ENCODE results near the gene PAX6.

The PAX6 gene

DNA sequence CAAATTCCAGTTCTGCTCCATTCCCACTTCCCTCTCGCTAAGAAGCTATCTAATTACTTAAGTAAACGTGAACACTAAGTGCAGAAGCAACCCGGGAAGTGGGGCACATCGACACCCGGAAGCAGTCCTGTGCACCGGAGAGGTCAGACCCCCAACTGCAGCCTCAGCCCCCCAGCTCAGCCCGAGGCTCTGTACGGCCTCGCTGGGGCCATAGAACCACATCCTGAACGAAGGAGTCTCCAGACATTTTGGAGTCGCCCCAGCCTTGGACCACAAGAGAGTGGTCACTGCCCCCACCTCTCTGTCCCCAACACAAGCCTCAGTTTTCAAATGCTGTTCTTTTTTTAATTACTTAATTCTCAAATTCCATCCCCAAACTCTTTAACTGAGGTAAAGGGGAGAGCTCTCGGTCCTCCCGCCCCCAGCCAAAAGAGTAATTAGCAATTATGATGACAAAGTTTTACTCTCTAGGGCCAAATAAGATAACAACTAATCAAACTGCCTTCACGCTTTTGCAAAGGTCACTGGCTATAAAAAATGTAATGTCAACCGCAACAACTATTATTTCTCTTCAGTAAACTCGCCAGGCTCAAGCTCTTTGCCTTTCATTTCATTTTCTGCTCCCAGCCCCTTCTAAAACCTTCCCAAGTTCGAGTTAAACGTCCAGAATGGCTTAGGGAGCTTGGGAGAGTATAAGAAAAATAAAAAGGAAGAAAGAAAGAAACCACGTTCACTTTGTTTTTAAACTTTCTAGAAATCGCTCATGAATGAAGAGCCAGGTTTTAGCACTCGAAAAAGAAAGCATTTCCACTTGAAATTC lies 2.2 kb downstream of the PAX6 start:
- no peak for DNase-seq (ENCODE audit: low read depth)

DNA sequence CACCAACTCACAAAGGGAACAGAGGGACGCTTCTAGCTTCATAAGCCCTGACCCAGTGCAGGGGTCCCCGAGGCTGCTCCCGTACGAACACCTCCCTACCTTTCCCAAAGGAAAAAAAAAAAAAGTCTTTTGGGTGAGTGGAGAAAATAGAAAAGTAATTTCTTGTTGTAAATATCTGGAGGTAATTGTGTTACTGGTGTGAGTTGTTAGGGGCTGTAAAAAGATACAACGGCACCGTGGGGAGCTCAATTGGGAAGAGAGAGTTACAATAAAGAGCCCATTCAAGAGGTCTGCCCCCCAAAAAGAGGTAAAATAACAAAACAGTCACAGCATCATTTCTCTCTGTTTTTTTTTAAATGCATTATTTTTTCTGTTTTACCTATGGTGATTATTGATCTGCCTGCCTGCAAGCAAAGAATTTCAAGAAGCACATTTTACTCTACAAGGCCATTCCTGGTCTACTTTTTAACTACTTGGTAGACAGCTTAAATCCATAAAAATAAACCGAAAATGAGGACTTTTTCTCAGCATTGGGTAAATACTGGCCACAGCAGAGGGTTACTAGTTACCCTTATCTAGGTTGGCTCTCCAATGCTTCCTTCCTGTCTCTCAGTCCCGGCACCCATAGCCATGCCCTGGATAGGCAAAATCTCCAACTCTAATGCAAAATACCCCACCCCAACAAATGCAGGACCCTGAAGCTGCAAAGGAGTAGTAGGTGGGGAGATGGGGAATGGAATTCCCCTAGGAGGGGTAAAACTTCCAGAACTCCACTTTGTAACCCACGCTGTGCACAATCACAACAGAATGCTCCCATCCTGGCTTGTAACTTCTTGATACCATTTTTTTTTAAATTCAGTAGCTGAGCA lies 3.1 kb downstream of the PAX6 start:
- no peak for DNase-seq (ENCODE audit: low read depth)

DNA sequence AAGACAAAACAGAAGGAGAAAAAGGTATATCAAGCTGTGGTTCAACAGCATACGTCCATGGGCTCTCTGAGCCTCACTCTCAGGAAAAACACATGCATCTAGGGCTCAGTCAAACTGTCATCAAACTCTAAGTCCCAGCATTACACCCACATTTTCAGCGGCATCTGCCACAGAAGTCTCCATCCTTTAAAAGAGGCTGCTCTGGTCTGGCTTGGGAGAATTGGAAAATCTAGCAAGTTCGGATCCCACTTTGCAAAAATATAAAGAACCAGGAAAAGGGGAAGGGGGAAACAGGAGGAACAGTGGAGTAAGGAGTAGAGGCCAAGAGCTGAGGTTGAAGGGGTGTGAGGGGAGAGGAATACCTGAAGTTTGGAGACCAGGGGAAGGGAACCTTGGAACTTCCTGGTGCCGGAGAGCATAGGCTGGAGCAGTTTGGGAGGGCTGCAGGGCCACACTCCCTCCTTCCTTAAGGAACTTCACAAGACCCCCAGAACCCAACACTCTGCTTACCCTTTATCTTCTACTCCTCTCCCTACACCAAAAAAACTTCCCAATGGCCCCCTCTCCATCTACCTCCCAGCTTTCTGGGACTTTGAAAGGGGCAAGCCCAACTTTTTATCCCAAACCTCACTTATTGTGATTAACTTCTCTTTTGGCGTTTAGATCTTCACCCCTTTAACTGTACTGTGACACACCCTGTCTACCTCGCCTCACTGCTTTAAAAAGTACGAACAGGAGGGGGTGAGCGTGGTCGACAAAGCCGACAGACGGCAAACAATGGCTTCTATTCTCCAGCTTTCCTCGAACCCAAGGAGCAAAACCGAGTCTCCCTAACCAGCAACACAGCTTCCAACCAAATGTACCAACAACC lies 4.0 kb downstream of the PAX6 start:
- DNase-seq (ENCODE audit: low read depth), result no peak

DNA sequence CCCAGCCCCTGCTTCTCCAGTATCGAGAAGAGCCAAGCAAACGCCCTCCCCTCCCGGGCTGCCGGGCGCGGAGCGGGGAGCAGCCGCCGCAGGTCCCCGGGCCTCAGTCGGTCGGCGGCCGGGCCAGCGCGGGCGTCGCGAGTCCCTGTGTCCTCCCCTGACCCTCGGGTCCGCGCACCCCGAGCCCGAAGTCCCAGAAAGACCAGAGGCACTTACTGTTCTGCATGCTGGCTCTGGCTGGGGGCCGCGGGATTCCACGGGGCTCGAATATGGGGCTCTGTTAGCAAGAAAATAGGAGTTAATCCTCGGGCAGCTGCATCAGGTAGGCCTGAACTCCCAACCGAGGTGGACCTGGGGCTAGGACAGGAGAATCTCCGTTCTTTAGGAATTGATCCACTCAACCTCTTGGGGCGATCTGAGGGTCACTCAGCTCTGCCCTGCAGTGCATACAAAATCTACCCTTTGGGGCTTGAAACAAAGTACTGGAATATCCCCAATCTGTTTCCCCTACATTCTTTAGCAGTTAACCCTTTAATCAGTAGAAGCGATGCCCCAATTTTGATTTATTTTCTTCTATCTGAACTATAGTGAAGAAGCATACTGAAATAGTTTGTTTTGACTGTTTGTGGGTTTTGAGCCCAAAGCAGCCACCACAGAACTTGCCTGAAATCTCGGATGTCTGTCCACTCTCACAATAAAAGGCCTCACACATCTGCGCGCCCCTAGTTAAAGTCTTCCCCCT lies 4.8 kb downstream of the PAX6 start:
- no peak for DNase-seq (ENCODE audit: low read depth)

DNA sequence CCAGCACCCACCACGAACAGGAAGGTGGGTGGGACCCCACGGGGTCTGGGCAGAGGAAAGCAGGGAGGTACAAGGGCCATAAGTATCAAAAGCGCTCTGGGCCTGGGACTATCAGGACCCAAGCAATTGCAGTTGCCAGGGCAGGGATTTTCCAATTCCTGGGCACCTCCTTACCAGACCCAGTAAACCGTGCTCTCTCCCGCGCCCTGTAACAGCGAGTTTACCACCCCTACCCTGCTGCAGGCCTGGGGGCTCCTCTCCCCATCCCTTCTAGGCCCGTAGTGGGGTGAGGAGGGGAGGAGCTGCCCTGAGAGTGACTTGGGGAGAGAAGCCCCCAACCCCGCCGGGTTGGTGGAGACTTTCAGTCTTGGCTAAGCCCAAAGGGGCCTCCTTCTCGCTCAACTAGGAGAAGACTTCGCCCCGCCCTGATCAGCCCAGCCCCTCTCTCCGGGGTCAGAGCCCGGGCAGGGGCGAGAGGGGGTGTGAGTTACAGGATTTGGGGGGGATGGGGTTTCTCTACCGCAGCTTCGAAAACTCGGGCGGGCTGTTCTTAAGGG lies 5.4 kb downstream of the PAX6 start:
- DNase-seq (ENCODE audit: low read depth), result no peak

DNA sequence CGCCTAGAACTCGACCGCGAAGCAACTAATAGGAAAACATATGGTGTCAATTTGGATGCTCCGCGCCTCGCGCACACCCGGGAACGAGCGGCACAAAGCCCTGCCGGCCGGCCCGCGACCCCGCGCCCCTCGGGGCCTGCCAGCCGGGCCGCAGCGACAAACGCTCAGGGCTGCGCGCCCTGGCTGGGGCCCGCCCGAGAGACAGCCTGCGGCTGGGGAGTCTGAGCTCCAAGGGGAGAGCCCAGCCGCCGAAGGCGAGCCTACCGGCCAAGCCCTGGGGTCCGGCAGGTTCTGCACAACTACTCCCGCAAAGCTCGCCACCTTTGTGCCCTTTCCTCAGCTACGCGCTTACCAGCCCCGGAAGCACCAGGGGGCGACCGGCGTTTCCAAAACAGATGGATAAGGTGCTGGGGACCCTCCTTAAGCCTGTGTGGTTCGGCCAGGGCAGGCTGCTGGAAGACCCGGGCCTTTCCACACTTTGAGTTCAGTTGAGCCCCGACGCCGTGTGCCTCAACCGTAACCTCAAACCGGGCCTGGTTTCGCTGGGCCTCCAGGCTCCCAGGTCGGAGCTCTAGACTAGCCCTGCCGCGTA lies 6.0 kb downstream of the PAX6 start:
- no peak for DNase-seq (ENCODE audit: low read depth)

DNA sequence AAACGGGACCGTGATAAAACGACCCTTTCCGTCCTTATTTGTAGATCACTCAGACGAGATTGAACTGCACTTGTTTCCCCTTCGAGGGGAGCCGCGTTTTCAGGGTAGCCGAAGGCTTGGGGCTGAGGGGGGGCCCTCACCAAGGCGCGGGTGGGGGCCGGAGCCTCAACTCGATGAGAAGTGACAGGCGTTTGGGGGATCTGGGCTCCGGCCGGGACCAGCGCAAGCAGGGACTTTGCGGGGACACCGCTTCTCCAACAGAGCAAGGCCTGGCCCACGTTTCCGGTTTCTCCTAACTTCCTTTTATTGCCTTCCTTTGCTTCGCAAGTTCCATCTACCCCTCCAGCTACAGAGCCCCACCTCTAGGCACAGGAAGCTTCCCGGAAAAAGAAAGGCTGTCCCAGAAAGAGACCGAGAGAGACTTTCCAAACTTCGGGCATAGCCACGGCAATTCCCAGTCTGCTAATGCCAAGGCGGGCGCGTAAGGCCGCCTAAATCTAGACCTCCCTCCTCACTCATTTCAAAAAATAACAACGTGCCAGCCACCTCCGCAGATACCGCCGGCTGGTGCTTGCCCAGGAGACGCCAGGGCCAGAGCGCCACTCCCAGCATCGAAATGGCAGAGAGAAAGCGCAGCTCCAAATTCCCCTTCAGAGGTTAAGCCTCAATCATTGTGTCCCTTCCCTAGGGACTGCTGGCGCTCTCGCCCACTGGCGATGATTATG lies 6.6 kb downstream of the PAX6 start:
- no peak for DNase-seq (ENCODE audit: low read depth)

DNA sequence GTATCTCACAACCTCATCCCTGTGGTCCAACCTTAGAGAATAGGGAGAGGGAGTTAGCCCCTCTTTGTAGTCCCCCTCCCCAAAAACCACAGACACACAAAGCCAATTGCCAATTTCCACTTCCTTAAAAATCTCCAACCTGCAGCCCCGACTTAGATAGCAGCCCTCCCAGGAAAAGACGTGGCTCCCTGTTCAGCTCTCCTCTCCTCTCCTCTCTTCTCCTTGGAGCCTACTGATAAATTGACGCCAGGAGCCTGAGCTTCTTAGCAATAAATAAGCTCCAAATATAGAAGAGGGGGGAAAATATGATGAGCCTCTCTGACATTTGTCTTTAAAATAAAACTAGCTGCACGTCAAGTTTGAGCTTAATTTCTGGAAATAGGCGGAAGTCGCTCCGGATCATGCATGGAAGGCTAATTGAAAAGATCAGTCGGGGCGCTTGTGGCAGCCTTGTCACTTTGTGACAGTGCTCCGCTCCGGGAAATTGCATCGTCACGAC lies 7.3 kb downstream of the PAX6 start:
- DNase-seq (ENCODE audit: low read depth), result no peak

DNA sequence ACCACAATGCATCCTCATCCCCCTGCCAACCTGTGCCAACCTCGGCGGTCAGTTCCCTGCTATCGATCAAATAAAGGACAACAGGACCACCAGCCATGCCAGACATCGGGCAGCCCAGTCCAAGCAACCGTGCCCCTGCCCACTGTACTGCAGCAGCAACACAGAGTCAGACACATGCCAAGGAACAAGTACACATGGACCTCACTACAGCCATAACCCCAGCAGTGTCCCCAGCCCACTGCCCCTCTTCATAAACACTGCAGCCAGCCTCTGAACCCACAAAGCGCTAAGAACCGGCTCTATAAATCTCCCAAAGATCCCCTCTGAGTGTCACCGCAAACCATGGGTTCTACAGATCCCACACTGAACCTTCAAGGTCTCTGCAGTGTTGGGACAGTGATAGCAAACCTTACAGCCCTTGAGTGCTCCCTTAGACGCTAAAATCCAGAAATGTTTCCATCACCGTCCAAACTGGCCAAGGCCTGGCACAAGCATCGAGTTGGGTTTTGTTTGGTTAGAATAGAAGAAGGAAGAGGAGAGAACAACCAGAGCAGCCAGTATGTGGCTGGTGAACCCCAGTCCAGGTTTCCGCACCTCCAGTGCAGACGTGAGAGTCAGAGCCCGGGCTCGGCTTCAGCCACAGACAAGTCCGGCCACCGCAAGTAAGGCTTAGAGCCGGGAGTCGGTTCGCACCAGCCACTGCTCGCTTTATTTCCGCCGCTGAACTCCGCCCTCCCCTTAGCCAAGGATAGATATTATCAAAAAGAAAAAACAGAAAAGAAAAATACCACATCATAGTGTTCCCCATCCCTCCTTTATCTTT lies 7.9 kb downstream of the PAX6 start:
- no peak for DNase-seq (ENCODE audit: low read depth)

DNA sequence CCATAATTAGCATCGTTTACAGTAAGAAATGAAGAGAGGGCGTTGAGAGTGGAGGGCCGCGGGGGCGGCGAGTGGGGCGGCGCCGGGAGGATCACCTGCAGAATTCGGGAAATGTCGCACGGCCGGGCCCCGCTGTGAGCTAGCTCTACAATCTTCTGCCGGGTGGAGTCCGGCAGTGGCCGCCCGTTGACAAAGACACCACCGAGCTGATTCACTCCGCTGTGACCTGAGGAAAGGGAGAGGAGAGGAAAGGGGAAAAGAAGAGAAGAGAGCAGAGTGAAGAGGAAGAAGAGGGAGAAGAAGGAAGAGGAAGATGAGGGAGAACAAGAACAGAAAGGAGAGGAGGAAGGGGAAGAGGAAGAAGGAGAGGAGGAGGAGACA lies 8.5 kb downstream of the PAX6 start:
- no peak for DNase-seq (ENCODE audit: low read depth)

DNA sequence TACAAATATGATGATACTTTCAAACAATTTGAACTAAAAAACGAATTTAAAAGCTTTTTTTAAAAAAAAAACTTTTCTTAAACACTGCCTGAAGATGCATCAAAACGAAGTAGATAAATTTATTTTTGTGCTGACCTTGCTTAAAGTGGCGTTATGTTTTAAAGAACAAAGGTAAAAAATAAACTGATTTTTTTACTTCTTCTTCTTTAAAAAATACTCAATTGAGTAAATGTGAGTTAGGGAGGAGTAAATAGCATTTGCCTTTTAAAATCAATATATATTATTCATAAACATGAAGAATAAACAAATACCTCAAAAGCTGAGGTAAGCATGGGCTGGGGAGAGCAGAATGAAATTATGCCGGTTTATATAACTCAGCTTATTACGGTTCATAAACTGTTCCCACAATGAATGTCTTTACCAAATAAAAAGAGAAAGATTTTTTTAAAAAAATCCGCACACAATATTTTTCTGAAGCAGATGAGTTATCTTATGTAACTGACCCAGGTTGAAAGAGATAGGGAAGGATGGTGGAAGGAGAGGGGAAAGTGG lies 9.0 kb downstream of the PAX6 start:
- no peak for DNase-seq (ENCODE audit: low read depth)

DNA sequence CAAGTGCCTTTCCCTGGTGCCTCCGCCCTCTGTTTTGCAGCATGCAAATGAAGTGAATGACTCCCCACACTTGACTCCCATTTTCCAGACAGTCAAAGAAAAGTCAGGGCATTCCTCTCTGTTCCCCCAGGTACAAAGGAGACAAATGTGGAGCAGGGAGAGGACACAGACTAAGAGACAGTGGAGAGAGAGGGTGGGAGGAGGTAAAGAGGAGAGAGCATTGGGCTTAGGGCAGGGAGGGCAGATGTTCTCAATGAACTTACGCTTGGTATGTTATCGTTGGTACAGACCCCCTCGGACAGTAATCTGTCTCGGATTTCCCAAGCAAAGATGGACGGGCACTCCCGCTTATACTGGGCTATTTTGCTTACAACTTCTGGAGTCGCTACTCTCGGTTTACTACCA lies 9.8 kb downstream of the PAX6 start:
- DNase-seq (ENCODE audit: low read depth), result no peak

DNA sequence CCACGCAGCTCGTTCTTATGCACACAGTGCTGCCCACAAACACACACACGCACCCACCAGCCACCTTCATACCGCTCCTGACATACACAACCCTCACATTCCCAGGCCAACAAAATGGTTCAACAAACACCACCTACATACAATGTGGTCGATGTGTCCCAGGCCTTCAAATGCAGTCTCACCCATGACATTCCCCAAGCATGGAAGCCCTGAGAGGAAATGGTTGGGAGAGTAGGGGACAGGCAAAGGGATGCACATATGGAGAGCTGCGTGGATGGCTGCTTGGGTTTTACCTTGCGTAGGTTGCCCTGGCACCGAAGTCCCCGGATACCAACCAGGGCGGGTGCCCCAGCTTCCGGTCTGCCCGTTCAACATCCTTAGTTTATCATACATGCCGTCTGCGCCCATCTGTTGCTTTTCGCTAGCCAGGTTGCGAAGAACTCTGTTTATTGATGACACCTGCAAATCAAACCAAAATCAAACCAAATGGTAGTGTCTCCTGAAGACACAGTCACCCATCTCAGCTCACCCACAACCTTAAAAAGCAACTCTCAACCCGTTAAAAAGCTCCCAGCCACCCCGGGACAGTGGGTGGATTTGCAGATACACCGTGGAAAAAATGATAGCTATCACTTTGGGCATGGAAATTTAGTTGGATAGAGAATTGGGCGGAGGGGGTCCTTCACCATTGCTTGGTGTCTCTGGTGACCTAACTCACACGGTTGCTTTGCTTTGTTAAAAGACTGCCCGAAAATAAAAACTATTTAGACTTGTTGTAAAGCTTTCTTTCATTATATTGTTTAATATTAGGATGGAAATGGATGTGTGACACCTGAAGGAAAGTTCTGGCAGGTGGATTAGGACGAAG lies 10.5 kb downstream of the PAX6 start:
- DNase-seq (ENCODE audit: low read depth), result no peak

DNA sequence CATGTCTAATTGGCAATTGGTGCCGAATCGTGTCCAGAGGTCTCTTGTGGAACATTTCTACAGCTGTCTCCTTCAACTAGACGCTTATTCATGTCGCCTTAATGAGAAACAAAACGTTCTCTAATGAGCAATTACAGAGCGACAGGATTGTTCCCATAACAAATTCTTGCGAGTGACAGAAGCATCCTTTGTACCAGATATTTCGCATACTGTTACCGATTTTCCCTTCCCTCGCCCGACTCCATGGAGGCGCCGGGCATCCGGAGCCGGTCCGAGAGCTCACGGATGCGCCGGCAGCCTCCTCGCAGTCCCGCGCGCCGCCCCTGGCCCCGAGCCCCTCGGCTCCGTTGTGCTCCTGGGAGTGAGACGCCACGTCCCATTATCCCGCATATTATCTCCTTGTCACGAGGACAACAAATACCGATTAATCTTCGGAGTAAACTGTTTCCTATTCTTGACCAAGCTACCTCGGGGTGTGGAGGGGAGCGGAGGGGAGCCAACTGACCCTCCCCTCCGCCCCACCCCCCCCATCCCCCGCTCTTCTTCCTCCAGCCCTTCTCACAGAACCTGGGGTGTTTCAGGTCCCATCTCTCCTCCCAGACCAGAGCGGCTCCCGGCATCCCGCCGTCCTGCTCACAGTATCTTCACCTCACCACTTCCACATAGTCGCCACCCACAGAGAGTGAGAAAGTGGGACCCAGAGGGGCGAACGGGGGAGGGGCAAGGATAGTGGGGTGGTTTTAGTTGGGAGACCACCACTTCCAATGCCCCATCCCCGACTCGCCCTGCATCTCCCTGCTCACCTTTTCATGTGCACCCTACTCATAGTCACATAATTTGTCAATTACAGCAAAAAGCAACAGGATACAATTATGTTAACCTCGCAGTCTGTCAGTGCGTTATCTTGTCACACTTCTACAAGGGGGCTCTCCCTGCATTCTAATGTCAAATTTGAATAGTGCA lies 11.4 kb downstream of the PAX6 start:
- no peak for DNase-seq (ENCODE audit: low read depth)

DNA sequence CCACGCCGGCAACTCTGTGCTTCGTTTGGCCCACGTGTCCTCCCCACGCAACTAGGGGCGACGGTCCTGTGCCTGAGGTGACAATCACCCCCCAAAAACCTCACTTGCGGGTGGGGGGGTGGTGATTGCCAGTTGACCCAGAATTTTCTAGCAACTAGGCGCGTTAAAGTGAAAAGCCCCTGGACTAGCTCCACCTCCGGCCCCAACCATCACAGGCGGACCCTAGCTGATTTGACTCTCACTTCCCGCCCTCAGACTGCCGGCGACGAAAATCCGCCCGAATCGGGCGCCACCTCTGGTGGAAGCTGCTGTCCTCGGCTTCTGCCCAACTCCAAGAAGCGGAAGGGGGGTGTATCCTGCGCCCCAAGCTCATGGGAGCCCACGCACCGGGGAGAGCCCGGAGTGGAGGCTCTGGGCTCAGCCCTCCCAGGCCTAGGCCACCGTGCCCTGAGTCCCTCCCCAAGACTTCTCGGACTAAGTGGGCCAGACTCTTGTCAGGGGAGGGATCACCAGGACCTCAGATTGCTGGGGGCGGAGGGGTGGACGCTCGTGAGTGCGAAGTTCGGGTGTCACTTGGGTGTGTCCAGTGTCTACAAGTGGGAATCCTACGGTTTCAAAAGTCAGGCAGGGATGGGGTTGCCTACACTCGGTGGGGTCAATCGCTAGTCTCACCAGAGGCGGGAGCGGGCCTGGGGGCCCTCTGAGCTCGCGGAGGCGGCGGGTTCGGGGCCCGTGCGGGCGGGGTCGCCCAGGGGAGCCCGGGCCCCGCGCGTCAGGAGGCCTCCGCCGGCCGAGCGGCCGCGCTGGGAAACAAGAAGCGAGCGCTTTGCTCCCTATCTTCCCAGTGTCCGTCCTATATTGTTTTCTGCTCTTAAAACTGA lies 12.3 kb downstream of the PAX6 start:
- DNase-seq (ENCODE audit: low read depth), result no peak

All from GM04504 (cell line).